GM23248 (cell line): ENCODE data around the gene NUDT19. TPM values are rescaled to one million over a fixed set of nuclear protein-coding genes. Genes with fewer than 3 reads are reported as not detected.
A peak's percentile ranks its signal among the peaks of the same experiment; 100 is the strongest.
"Not testable (repeated sequence)": the region's sequence is repeated elsewhere in the genome, so short reads cannot be mapped to it uniquely, and the experiment has no call there.

Experiments used
- DNase-seq: peaks from one replicate; pipeline ENCODE4 v3.0.0-alpha.2; 2015
- H2AFZ ChIP-seq: fragments of 200-600 bp; sonication (generic); 2 replicates; pipeline ENCODE4 v1.6.1; 2016; ENCODE audit warnings: antibody characterized with exemption
- H3F3A ChIP-seq: fragments of 200-600 bp; sonication (generic); 2 replicates; pipeline ENCODE4 v1.6.1; 2016; ENCODE audit warnings: mild to moderate bottlenecking, antibody characterized with exemption, mixed run types; ENCODE audit not compliant: insufficient read depth
- H3K27ac ChIP-seq: fragments of 200-600 bp; sonication (generic); 2 replicates; pipeline ENCODE4 v1.5.1; 2016; ENCODE audit warnings: mild to moderate bottlenecking
- H3K27me3 ChIP-seq: fragments of 200-600 bp; sonication (generic); replicated peaks from 2 replicates; pipeline ENCODE4 v1.6.1; 2016; ENCODE audit warnings: mild to moderate bottlenecking; ENCODE audit not compliant: insufficient read depth
- H3K36me3 ChIP-seq: fragments of 200-600 bp; sonication (generic); 2 replicates; pipeline ENCODE4 v1.6.1; 2016; ENCODE audit warnings: low read depth, mild to moderate bottlenecking
- H3K4me1 ChIP-seq: fragments of 200-600 bp; sonication (generic); 2 replicates; pipeline ENCODE4 v1.6.1; 2016; ENCODE audit warnings: mild to moderate bottlenecking; ENCODE audit not compliant: insufficient read depth
- H3K4me2 ChIP-seq: fragments of 200-600 bp; sonication (generic); one replicate; pipeline ENCODE4 v1.6.1; 2016; ENCODE audit warnings: mild to moderate bottlenecking; ENCODE audit not compliant: unreplicated experiment
- H3K4me3 ChIP-seq: fragments of 200-600 bp; sonication (generic); 2 replicates; pipeline ENCODE4 v1.5.1; 2016; ENCODE audit warnings: mild to moderate bottlenecking
- H3K79me2 ChIP-seq: fragments of 200-600 bp; sonication (generic); 2 replicates; pipeline ENCODE4 v1.6.1; 2016; ENCODE audit warnings: mild to moderate bottlenecking; ENCODE audit not compliant: insufficient read depth
- H3K9ac ChIP-seq: fragments of 200-600 bp; sonication (generic); 2 replicates; pipeline ENCODE4 v1.6.1; 2016; ENCODE audit warnings: mild to moderate bottlenecking
- H3K9me2 ChIP-seq: fragments of 200-600 bp; sonication (generic); 2 replicates; pipeline ENCODE4 v1.6.1; 2016; ENCODE audit warnings: mixed run types, mild to moderate bottlenecking, moderate library complexity; ENCODE audit not compliant: insufficient read depth
- H3K9me3 ChIP-seq: fragments of 200-600 bp; sonication (generic); one replicate; pipeline ENCODE4 v1.6.1; 2017; ENCODE audit warnings: low read depth
- H4K20me1 ChIP-seq: fragments of 200-600 bp; sonication (generic); 2 replicates; pipeline ENCODE4 v1.6.0; 2016; ENCODE audit not compliant: insufficient read depth
- EZH2 ChIP-seq: fragments of 200-600 bp; sonication (generic); IDR thresholded peaks from 2 replicates; pipeline ENCODE4 v1.6.1; 2018; ENCODE audit warnings: antibody characterized with exemption, mild to moderate bottlenecking; ENCODE audit not compliant: insufficient read depth, poor library complexity, severe bottlenecking
- EZH2phosphoT487 ChIP-seq: fragments of 200-600 bp; sonication (generic); IDR thresholded peaks from 2 replicates; pipeline ENCODE4 v1.6.1; 2018; ENCODE audit warnings: antibody characterized with exemption, moderate library complexity, mild to moderate bottlenecking, low read depth; ENCODE audit not compliant: insufficient read depth
- WGBS, 2 experiments: methylation state at CpG; one replicate each; pipeline ENCODE4 v1.1.6; 2015 to 2017; ENCODE audit warnings: low lambda C conversion rate in 2 of 2, low coverage in 1 of 2; ENCODE audit errors: missing lambda C conversion rate in 2 of 2; 5-methylcytosine and 5-hydroxymethylcytosine counted together
- in situ Hi-C: fragments of 300-500 bp; cut with MboI; formaldehyde crosslinking; loops from 2 replicates; pipeline ENCODE4 v1.15.0; 2020
- polyA plus RNA-seq: library from polyadenylated mRNA; unstranded; fragments of >200 nt; fragmentation: Nextera tagmentation; extraction: Ambion mirVana; gene quantifications from 2 replicates; pipeline ENCODE4 v1.2.1, GENCODE V29; 2016
- total RNA-seq: library from RNA; depleted of rRNA; stranded (reverse); fragments of >200 nt; shearing (Covaris generic); gene quantifications from 2 replicates; pipeline ENCODE4 v1.2.3, GENCODE V29; 2014

The NUDT19 gene
- total and polyA plus RNA-seq, 2 experiments from 2014 or later: 18.0 to 25.1 TPM

- WGBS, 2 experiments: 38 to 51% methylated on average over 2 of the region's 2 CpGs
- H3K9ac ChIP-seq: peak overlapping the region; percentile 23; the same call in 1 of the 2 replicates
- DNase-seq, H3K27ac ChIP-seq, H3K27me3 ChIP-seq, H3K9me2 ChIP-seq, H2AFZ ChIP-seq, H3K36me3 ChIP-seq, in situ Hi-C loops, H3K9me3 ChIP-seq: not testable (repeated sequence)
- H3F3A ChIP-seq: peaks cover 13% of the 10 kb centered on the region
- H3K4me1 ChIP-seq: peaks cover 29% of the 10 kb centered on the region
- H3K4me2 ChIP-seq: peak overlapping the region; percentile 51
- H3K79me2 ChIP-seq: peaks cover 84% of the 10 kb centered on the region
- peaks cover 10% of the 10 kb centered on the region; the same call in 1 of the 2 replicates for H4K20me1 ChIP-seq
- peak overlapping the region; percentile 80 for H3K4me3 ChIP-seq
These were observed 3.2 kb downstream of the NUDT19 start for GRCh38 chr19:32694851-32695250.

DNA sequence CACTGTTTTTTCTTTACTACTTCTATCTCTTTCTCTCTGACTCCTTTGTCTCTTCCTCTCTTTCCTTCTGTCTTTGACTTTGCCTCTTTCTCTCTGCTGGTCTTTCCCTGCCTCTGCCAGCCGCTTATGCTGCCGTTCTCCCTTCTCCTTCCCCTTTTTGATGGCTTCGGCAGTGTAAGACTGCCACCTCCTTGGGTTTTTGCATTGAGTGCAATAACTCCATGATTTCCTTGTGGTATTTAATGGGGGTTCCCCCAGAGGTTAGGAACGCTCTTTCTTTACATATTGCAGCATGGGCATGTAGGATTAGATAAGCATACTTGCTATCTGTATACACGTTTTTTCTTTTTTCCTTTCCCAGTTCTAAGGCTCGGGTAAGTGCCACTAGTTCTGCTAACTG, 3.9 kb downstream of the NUDT19 start:
- Histone ChIP-seq H4K20me1 (peaks cover 10% of the 10 kb centered on the region; the same call in 1 of the 2 replicates), H3K79me2 (peaks cover 91% of the 10 kb centered on the region), H3K4me1 (peaks cover 25% of the 10 kb centered on the region)
- H3K9me2 ChIP-seq, DNase-seq, H2AFZ ChIP-seq, H3K4me3 ChIP-seq, H3K36me3 ChIP-seq, H3K9me3 ChIP-seq, H3F3A ChIP-seq, in situ Hi-C loops, H3K27me3 ChIP-seq, H3K9ac ChIP-seq, H3K4me2 ChIP-seq, H3K27ac ChIP-seq: not testable (repeated sequence)
- WGBS, 2 experiments: 89 to 91% methylated on average over 6 of the region's 6 CpGs

GRCh38 chr19:32696771-32697170, 5.2 kb downstream of the NUDT19 start:
- DNase-seq, H3K9me3 ChIP-seq, H3K27me3 ChIP-seq, H3K27ac ChIP-seq, H3K4me3 ChIP-seq, in situ Hi-C loops, H3K4me2 ChIP-seq, H3K36me3 ChIP-seq, H3K9me2 ChIP-seq, H3K9ac ChIP-seq, H3F3A ChIP-seq, H2AFZ ChIP-seq: not testable (repeated sequence)
- 84 to 88% methylated on average over 3 of the region's 3 CpGs for WGBS, 2 experiments
- Histone ChIP-seq H4K20me1 (peaks cover 10% of the 10 kb centered on the region; the same call in 1 of the 2 replicates), H3K4me1 (peaks cover 16% of the 10 kb centered on the region), H3K79me2 (peaks cover 96% of the 10 kb centered on the region)

DNA sequence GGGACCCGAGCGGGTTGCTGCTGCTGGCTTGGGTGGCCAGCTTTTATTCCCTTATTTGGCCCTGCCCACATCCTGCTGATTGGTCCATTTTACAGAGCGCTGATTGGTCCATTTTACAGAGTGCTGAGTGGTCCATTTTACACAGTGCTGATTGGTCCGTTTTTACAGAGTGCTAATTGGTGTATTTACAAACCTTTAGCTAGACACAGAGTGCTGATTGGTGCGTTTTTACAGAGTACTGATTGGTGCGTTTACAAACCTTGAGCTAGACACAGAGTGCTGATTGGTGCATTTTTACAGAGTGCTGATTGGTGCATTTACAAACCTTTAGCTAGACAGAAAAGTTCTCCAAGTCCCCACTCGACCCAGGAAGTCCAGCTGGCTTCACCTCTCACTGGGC, 8.5 kb downstream of the NUDT19 start:
- H3K27me3 ChIP-seq, H3F3A ChIP-seq, H4K20me1 ChIP-seq, H3K27ac ChIP-seq, H3K4me3 ChIP-seq, H3K9me3 ChIP-seq, H3K4me2 ChIP-seq, H3K4me1 ChIP-seq, H3K9me2 ChIP-seq, H3K9ac ChIP-seq, DNase-seq, in situ Hi-C loops, H2AFZ ChIP-seq: not testable (repeated sequence)
- Histone ChIP-seq H3K79me2 (peaks cover 100% of the 10 kb centered on the region), H3K36me3 (peaks cover 18% of the 10 kb centered on the region)
- 90 to 98% methylated on average over 7 of the region's 7 CpGs for WGBS, 2 experiments

DNA sequence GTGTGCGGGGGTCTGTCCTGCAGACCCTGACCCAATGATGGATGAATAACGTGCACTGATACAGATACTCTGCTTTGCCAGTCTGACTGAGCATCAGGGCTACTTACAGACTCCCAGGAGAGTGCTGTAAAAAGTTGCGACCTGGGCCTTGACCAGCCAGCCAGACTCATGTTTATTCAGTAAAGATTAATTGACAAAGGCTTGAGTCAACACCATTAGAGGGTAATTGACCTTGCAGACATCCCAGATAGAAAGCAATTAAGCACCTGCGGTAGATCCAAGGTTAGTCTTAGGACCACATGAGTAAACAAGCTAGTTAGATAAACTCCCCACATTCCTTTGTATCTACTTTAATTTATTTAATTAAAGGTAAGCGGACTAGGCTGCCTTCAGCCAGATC, 10.4 kb downstream of the NUDT19 start:
- 96 to 99% methylated on average over 5 of the region's 5 CpGs for WGBS, 2 experiments
- in situ Hi-C loops: no loop called here
- Histone ChIP-seq H3K79me2 (peaks cover 100% of the 10 kb centered on the region), H3K36me3 (peaks cover 23% of the 10 kb centered on the region), H3K4me2 (no peak overlapping the region), H3K27me3 (no peaks in the 10 kb centered on the region), H3K9ac (no peak overlapping the region), H3K4me3 (no peak overlapping the region), H2AFZ (no peak overlapping the region), H4K20me1 (no peaks in the 10 kb centered on the region; the same call in 1 of the 2 replicates), H3K27ac (no peak overlapping the region), H3K4me1 (no peaks in the 10 kb centered on the region), H3K9me2 (no peaks in the 10 kb centered on the region), H3F3A (no peaks in the 10 kb centered on the region), H3K9me3 (no peaks in the 10 kb centered on the region)
- no peak for DNase-seq
- no peak for TF ChIP-seq EZH2phosphoT487
- TF ChIP-seq EZH2: no peak

GRCh38 chr19:32704006-32704405, 12.4 kb downstream of the NUDT19 start:
- 94 to 100% methylated on average over 2 of the region's 2 CpGs for WGBS, 2 experiments
- DNase-seq, H3K4me2 ChIP-seq, H3K9ac ChIP-seq, H3K27ac ChIP-seq, H3K27me3 ChIP-seq, H4K20me1 ChIP-seq, H3K4me1 ChIP-seq, H3K4me3 ChIP-seq, H3F3A ChIP-seq, H3K9me2 ChIP-seq, H3K9me3 ChIP-seq, H2AFZ ChIP-seq, in situ Hi-C loops: not testable (repeated sequence)
- Histone ChIP-seq H3K36me3 (peaks cover 23% of the 10 kb centered on the region), H3K79me2 (peaks cover 96% of the 10 kb centered on the region)
